Stimulated activated CD4-positive, alpha-beta T cell treated with anti-CD3 and anti-CD28 coated beads, TNF-alpha, amount 100 ng/mL, for 24 hours (primary cell): Measurements from ENCODE around the gene KDM5B.
A peak's percentile ranks its signal among the peaks of the same experiment; 100 is the strongest.
"Not testable (repeated sequence)": the region's sequence is repeated elsewhere in the genome, so short reads cannot be mapped to it uniquely, and the experiment has no call there.

Experiments
- DNase-seq, 3 experiments: peaks; one replicate each; pipeline ENCODE4 v3.0.0-alpha.2; 2020; ENCODE audit warnings: low read depth in 3 of 3

The KDM5B gene

GRCh38 chr1:202807926-202808757 is at the start of gene KDM5B:
TSS of gene KDM5B (minus strand) at chr1:202808421. CDS start at chr1:202808305, 116 bp downstream.
- DNase-seq, result peak; percentile 40 to 67 (median 46)

GRCh38 chr1:202857136-202857610 is 49.0 kb upstream of the KDM5B start:
- no peak for DNase-seq

- DNase-seq, result no peak
These were observed 47.8 kb upstream of the KDM5B start for GRCh38 chr1:202856014-202856413.

- DNase-seq, result no peak
These were observed 46.6 kb upstream of the KDM5B start for GRCh38 chr1:202854787-202855186.

GRCh38 chr1:202852163-202852904 is 44.1 kb upstream of the KDM5B start:
- peak in 1 of 3 experiments; percentile 41 for DNase-seq

GRCh38 chr1:202850593-202851362 is 42.6 kb upstream of the KDM5B start:
- no peak for DNase-seq

GRCh38 chr1:202848191-202848542 is 39.9 kb upstream of the KDM5B start:
- no peak for DNase-seq

- DNase-seq, result no peak
These were observed 36.7 kb upstream of the KDM5B start for GRCh38 chr1:202844935-202845334.

- DNase-seq, result no peak
These were observed 36.0 kb upstream of the KDM5B start for GRCh38 chr1:202844259-202844658.

- DNase-seq, result no peak
These were observed 34.9 kb upstream of the KDM5B start for GRCh38 chr1:202843081-202843480.

GRCh38 chr1:202837746-202838262 is 29.6 kb upstream of the KDM5B start:
- no peak for DNase-seq

- no peak for DNase-seq
These were observed 28.6 kb upstream of the KDM5B start for GRCh38 chr1:202836623-202837403.

- DNase-seq, result no peak
These were observed 27.4 kb upstream of the KDM5B start for GRCh38 chr1:202835548-202836072.

- peak in 1 of 3 experiments; percentile 23 for DNase-seq
These were observed 26.7 kb upstream of the KDM5B start for GRCh38 chr1:202834771-202835547.

GRCh38 chr1:202831906-202832305 is 23.7 kb upstream of the KDM5B start:
- no peak for DNase-seq

GRCh38 chr1:202829223-202829622 is 21.0 kb upstream of the KDM5B start:
- not testable (repeated sequence) for DNase-seq

GRCh38 chr1:202825748-202826147 is 17.5 kb upstream of the KDM5B start:
- DNase-seq, result no peak

- no peak for DNase-seq
These were observed 13.2 kb upstream of the KDM5B start for GRCh38 chr1:202821467-202821866.

- no peak for DNase-seq
These were observed 10.6 kb upstream of the KDM5B start for GRCh38 chr1:202818819-202819218.

- no peak for DNase-seq
These were observed 6.9 kb upstream of the KDM5B start for GRCh38 chr1:202815120-202815519.
